Hindlimb muscle (tissue), 1 donor: ENCODE data around the gene ANXA11. TPM values are rescaled to one million over a fixed set of nuclear protein-coding genes. Genes with fewer than 3 reads are reported as not detected.

ENCODE experiments used
- polyA plus RNA-seq: library from polyadenylated mRNA; unstranded; fragments of 120-200 nt; gene quantifications from one replicate; pipeline ENCODE4 v1.2.1, GENCODE V29; 2013; ENCODE audit not compliant: insufficient read length

ANXA11 gene
- polyA plus RNA-seq, 1 donor, result 96.9 TPM

Other genes with a start within 250 kb of the ANXA11 start
- 16.3 TPM for gene TMEM254, start 126.9 kb downstream of the ANXA11 start, polyA plus RNA-seq
- 75.9 TPM for gene PLAC9, start 72.8 kb downstream of the ANXA11 start, polyA plus RNA-seq
- not detected for gene MAT1A, start 84.1 kb upstream of the ANXA11 start, polyA plus RNA-seq
- not detected for gene DYDC1, start 151.2 kb upstream of the ANXA11 start, polyA plus RNA-seq
- not detected for gene DYDC2, start 151.2 kb upstream of the ANXA11 start, polyA plus RNA-seq
- gene PRXL2A, start 203.0 kb upstream of the ANXA11 start, polyA plus RNA-seq, result 79.9 TPM
- 57.7 TPM for gene TSPAN14, start 248.8 kb upstream of the ANXA11 start, polyA plus RNA-seq